NCI-H1105 (cell line): ENCODE results near the gene SRPK2.

Experiments used
- DNase-seq: peaks from one replicate; lab custom pipeline; 2025; lab: John Stamatoyannopoulos, UW

The SRPK2 gene

DNA sequence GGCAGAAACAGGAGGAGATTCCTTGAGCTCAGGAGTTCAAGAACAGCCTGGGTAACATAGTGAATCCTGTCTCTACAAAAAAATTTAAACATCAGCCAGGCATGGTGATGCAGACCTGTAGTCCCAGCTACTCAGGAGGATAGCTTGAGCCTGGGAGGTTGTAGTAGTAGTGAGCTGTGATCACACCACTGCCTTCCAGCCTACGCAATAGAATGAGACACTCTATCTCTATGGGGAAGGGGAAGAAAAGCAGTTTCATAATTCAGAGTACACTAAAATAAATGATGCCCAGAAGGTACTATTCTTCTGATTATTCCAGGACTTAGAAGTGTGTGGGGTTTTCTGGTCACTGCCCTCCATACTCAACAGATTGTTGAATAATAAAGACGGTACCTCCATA is 197.4 kb downstream of the SRPK2 start:
- DNase-seq = no peak

DNA sequence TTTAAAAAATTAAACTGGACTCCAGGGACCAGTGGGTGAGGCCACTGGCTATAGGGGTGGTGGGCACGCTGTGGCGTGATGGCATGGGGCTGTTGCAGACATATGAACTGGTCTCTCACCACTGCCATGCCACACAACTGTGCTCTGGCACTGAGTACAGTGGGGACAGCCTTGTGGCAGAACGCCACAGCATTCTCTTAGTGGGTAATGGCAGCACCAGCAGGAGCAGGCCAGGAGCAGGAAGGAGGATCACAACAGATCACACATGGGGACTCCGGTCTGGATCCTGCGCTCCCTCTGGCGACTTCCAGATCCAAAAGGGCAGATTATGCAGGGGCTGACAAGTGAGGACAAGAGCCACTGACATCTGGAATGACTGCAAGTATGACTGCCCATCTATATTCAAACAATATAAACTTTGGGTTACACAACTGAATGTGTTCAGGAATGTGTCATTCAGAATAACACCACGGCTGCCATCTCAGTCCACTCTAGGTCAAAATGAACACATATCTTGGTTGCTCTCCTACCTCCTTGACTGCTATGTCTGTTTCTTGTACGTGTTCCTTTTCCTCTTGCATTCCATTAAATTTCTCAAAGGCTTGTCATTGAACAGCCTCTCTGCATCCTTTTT is 198.7 kb downstream of the SRPK2 start:
- no peak for DNase-seq

DNA sequence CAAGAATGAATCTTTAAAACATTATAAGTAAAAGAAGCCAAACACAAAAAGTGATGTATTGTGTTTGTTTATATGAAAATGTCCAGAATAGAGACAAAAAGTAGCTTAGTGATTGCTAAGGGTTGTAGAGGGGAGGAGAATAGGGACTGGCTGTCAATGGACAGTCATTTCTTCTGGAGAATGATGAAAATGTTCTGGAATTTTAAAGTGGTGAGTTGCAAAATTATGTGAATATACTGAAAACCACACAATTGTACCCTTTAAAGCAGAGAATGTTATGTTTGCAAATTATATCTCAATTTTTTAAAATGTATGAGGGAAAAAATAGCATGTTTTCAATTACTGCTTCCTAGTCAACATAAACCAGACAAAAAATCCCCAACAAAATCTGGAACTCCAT is 200.5 kb downstream of the SRPK2 start:
- DNase-seq = no peak

DNA sequence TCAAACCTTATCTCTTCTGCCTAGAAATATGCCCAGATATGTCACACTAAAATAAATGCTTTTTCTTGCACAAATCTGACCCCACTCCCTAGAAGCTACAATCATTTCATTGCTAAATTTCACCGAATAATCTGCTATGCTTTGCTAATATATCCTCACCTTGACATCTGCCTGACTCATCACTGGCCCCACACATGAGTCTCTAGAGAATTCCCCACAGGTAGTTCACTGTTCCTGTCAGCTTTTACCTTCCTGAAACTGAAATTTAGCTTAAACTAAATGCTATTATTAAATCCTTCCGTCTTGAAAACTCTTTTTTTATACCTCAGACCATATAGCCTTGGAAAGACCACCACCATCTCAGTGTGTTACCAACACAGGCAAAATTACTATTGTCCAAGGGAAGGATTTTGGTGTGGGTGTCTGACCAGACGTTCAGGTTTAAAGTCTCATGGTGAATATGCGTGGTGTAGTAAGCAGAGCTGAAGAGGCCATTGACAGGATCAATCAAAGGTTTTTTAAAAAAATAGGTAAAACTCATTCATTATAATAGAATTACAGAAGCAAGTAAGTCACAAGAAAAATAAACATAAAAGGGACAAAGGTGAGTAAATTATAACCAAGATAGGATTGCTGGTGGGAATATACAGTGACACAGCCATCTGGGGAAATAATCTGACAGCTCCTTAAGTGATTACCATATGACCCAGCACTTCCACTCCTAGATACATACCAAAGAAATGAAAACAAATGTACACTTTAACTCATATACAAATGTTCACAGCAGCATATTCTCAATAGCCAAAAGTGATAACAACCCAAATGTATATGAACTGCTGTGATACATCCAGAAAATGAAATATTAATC is 201.2 kb downstream of the SRPK2 start:
- DNase-seq = no peak

DNA sequence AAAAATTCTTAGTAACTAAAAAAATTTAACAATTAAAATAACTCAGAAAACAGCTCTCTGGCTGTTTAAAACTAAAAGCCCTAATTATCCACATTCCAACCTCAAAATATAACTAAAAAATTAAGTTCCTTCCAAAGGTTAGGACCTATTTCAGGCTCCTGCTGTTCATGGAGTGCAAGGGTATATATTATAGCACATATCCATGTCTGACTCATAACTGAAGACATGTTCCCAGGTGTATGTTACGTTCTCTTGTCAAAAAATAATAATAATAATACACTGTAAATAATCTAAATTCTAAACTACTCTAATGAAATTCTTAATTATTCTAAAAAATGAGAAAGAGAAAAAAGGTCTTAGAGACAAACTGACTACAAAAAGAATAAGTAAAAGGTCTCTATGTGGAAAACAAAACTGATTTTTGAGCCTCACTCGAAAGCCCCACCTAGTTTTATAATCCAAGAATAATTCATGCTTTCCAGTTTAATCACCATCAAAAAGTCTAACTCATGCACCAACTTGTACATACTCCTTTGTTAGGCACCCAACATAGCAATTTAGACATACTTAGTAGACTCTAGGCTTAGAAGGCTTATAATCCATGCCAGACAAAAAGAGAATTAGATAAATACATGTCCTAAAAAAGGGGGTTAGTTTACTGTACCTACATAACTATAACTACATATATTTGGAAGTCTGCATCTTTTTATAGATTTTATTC is 203.3 kb downstream of the SRPK2 start:
- no peak for DNase-seq

DNA sequence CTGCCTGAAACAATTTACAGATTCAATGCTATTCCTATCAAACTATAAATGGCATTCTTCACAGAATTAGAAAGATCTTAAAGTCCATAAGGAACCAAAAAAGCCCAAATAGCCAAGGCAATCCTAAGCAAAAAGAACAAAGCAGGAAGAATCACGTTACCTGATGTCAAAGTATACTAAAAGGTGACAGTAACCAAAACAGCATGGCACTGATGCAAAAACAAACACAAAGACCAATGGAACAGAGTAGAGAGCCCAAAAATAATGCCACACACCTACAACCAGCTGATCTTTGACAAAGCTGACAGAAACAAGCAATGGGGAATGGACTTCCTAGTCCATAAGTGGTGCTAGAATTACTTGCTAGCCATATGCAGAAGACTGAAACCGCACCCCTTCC is 208.7 kb downstream of the SRPK2 start:
- DNase-seq = no peak

DNA sequence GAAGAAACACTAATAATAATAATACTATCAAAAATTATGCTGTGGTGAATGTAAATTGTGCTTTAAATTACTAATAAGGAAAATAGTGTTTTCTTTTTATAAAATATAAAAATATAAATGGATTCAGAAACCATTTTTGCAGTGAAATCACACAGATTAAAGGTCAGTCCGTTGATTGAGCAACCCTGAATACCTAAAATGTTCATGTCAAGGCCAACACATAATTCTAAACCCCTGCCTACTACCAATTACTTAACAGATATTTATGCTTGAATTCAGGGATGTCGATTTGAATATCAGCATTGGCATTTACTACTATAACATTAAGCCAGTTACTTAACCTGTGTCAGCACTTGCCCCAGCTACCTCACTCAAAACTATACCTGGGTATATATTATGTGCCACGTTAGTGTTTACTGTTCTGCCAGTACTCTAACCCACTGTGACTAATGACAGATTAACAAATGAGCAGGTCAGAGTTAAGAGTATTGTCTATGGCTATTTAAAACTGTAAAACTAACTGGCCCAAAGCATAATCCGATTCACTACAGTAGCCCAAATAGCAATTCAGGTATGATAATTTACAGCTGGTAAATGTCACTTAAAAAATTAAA is 209.7 kb downstream of the SRPK2 start:
- no peak for DNase-seq

DNA sequence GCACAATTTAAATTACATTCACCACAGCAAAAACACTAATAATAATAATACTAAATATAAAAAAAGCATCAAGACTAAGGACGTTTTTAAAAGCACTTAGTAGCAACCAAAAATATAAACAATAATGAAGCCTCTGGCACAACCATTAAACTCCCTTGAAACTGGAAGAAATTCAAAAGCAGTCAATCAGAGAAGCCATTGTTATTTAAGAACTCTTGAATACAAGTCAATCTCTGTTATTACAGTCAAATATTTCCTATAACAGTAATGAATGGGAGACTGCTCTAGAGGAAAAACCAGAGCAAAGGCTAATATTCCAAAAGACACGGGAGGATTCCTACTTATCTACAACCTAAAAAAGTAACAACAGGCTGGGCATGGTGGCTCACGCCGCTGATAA is 210.5 kb downstream of the SRPK2 start:
- DNase-seq = no peak

DNA sequence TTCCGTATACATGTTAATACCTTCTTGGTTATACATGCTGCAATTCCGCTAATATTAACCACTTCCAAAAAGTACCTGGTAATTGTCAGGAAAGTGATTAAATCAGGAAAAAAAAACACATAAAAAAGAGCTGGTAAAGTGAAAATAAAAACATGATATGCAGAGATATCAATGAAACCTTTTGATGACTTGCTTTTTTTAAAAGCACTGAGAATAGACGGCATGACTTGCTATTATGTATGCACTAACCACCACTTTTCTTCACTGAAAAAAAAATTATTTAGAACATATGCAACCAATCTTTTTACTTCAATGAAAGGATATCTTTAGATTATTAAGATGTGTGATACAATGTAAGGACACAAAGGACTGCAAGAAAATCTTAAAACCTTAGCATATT is 211.7 kb downstream of the SRPK2 start:
- DNase-seq = no peak

DNA sequence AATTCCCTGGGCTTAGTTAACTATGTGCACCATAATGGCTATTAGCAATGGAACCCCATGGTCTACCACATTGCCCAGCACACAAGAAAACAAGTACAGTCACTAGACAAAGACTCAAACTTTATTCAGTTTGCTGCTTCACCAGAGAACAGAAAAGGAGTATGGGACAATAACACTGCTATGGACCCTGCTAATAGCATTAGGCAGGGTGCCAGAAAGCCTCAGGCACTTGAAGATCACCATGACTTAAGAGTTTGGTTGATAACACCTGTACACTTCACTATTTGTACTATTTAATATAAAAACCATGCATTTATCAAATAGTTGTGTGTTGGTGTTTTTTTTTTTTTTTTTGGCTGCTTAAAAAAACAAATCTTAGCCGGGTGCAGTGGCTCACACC is 215.1 kb downstream of the SRPK2 start:
- peak; percentile 8 for DNase-seq

DNA sequence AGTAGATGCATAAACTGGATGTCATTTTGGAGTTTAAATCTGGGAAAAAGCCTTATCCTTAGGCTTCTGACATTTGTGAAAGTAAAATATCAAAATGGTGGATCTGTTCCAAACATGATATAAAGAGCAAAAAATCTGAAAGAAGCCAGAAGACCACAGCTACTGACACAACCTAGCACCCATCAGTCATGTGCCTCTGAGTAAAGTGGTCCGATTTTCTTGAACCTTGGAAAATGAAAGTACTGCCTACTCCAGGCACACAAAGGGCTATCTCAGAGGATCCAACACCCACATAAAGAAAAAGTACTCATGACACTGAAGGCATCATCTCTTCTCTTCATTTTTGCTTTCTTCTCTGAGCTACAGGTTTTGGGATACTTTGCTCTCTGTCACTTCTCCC is 224.0 kb downstream of the SRPK2 start:
- no peak for DNase-seq

DNA sequence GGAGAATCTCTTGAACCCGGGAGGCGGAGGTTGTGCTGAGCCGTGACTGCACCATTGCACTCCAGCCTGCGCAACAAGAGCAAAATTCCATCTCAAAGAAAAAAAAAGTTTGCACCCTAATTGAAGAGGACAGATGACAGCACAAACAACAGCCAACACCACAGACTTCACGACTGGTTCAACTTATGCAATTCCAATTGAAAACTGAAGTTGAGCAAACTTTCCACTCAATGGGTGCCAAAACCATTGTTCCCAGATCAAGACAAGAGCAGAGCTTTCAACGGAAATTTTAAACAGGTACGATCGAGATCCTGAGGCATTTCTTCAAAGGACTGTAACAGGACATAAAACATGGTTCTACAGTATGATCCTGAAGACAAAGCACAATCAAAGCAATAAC is 225.0 kb downstream of the SRPK2 start:
- DNase-seq = no peak

DNA sequence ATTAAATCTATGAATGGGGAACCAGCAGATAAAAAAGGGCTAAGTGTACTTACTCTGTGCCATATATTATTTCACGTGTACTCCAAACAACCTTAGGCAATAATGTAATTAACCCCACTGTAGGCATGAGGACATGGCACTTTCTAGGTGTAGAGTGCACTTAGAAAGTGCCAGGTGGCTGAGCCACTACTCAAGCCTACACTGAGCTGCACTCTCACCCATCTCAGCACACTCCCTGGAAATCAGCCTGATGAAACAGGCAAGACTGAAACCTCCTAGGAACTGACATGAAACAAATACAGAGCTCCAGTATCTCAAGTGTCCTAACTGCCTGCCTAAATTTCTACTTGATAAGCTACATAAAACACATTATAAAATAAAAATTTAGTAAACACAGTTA is 227.4 kb downstream of the SRPK2 start:
- DNase-seq = no peak

DNA sequence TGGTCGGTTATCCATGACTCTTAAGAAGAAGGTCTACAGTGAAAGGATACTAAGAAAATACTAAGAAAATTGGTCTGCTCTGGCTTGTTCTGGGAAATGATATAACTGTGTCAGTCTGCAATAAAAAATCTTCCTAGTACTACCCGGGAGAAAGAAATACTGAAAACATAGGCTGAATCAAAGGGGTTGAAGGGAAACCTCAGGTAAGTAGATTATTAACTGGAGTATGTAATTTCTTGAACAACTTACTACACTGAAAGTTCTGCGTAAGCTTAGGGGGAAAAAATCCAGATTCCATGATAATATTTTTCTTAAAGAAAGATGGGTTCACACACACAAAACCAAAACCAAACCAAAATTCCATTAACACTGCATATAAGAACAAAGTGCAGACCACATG is 231.4 kb downstream of the SRPK2 start:
- DNase-seq = no peak

DNA sequence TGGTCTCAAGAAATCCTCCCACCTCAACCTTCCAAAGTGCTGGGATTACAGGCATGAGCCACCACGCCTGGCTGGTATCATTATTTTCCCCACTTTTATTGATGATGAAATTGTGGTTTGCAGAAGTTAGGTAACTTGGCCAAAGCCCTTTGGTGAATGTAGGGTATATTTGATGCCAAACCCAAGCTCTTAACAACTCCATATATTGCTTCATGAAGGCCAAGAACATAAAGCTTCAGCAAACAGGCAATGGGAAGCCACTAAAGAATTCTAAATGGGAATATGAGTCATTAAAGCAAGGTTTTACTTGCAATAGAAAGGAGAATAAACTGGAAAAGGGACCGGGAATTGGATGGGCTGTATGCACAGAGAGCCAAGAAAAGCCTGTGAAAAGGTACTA is 232.0 kb downstream of the SRPK2 start:
- DNase-seq = no peak

DNA sequence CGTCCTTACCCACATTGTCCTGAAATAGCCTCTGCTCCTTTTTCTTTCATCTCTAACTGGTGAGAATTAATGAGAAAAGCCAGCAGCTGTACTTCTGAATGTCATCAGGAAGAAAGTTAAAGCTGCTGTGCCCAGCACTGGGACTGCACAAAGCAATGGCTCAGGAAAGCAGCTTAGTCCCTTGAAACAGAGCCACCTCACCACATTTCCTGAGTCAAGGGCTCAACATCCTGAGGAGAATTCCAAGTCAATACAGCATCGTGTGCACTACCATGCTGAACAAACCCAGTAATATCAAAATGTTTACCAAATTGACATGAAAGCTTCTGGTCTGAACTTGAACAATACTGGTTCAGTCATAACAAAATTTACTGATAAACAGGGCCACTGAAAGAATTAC is 234.6 kb downstream of the SRPK2 start:
- no peak for DNase-seq

DNA sequence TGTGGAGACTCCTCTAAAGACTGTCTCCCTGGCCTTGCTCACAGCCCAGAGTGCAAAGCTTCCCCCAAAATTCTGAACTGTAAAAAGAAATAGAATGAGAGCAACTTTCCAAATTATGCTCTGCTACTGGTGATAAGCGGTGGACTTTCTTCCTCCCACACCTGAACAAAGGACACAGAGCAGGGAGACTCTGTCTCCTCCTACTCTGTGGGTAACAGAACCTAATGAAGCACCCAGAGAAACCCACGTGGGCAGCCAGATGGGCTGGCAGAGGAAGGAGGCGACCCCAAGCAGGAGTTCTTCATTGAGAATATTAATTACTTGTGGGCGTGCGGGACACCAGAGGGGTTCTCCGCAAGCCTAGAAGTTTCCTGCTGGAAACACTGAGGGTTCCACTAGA is 235.2 kb downstream of the SRPK2 start:
- DNase-seq = no peak

DNA sequence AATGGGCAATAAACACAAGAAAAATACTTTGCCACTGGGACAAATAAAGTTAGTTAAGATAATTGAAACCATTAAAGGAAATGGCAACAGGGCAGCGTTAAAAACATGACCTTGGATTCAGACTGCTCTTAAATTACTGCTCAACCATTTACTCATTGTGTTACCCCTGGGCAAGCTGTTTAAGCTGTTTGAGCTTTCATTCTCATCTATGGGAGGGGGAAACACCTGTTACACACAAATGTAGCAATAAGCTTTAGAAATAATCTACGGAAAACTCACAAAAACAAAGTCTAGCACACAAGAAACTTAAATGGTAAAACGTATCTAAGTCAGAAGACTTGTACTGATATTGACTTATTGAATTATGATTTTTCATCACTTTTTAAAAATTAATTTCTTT is 237.6 kb downstream of the SRPK2 start:
- no peak for DNase-seq

DNA sequence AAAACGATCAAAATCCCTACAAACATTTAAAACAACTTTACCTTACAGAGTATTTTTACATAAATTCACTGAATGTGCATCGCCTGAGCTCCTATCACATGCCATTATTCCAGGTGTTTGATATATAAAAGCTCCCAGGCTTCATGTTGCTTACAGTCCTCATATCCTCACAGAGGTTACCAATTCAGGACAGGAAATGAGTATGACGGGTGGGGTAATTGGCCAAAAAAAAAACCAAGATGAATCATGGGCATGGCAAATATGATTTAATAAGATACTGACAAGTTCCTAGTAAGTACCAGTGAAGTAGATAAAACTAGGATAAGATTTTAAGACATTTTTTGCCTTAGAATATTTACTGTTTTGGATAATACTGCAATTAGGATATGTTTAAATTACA is 238.9 kb downstream of the SRPK2 start:
- no peak for DNase-seq

DNA sequence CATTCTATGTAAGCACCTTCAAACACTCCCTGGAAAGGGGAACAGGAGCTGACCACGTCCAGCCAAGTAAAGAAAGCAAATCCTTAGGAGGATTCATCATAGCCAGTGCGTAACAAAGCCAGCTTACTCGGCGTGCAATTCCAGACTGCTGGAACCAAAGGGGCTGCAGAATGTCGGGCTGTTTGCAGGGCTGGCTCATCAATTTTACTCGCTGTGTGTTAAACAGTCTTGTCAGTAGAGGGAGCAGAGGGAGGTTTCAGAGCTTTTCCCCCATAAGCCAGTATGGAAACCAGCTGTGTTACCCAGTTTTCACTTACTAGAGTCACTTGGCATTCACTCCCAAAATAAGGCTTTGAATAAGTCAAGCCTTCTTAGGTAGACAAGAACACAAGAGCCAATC is 247.7 kb downstream of the SRPK2 start:
- peak; percentile 13 for DNase-seq

DNA sequence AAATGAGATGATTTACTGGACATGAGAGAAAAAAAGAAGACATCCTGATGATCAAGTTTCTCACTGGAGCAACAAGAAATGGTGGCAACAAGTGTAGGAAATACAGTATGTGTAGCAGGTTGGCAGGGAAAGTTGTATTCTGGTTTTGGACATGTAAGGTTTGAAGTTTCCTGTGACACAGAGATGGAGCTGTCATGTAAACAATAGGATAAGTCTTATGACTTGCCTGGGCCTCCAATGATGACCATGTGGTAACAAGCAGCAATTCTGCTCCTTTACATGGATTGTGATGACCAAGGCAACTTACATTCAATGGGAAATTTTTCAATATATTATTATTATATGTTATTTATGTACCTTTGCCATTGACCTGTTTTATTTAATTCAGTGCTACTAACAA is 249.3 kb downstream of the SRPK2 start:
- no peak for DNase-seq

DNA sequence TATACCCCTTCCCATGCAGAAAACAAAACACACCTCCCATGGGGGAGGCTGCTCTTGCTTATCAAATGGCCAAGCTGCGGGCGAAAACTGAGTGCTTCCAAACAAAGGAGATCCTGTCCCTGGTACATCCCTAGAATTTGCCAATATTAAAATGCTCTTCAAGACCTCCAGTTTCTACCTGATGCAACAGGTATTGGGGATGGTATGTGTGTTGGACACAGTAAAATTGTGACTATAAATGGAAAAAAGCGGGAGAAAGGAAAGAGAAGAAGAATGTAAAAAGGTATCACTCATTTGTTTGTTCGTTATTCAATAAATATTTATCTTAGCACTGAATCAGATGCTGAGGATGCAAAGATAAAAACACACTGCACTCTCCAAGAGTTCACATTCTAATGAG is 250.8 kb downstream of the SRPK2 start:
- DNase-seq = no peak

DNA sequence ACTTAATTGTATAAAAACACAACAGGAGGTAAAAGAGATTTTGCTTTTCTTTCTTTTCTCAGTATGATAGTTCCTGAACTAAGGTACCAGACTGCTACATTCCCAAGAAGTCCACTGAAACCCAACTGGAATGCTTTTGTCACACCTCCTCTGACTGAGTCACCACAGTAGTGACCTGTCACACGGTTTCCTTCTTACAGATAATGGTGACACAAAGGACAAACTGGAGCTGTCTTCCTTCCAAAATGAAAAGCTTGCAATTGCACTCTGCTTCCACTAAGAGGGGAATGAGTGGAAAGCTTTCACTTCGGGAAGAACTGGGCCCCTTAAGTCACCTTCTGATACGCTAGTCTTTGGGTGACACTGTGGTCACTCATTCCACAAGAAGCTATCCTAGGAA is 252.5 kb downstream of the SRPK2 start:
- DNase-seq = no peak
